ENCODE measurements around the gene PDLIM5. TPM values are rescaled to one million over a fixed set of nuclear protein-coding genes. Genes with fewer than 3 reads are reported as not detected.

PDLIM5 gene
- total RNA-seq, 1 experiment from 2014 or later, result 58.0 TPM

DNA sequence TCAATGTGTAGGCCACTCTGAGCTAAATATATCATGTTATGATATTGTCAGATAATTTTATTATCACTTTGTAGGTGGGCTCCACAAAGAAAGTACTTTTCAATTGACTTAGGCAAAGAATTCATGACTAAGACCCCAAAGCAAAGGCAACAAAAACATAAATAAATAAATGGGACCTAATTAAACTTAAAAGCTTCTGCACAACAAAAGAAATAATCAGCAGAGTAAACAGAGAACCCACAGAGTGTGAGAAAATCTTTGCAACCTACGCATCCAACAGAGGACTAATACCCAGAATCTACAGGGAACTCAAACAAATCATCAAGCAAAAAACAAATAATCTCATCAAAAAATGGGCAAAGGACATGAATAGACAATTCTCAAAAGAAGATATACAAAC is 15.2 kb upstream of the PDLIM5 start:
- H3K4me3 Mint-ChIP-seq, result no peak overlapping the region
- H2BK5ac ChIP-seq (ENCODE audit: insufficient read length, low read length), result no peak overlapping the region
- no peaks in the 10 kb centered on the region for H3K23me2 ChIP-seq (ENCODE audit: insufficient read length, low read depth, low read length, poor library complexity, severe bottlenecking)
- WGBS (ENCODE audit: extremely low coverage, insufficient read length, low lambda C conversion rate), result no CpG with 5 or more reads among the region's 1 CpG
- no peaks in the 10 kb centered on the region for H3K27me3 ChIP-seq (ENCODE audit: insufficient read depth, low read length)
- no peak overlapping the region for H4K5ac ChIP-seq (ENCODE audit: insufficient read length, low read depth, low read length)
- no peak overlapping the region for H4K91ac ChIP-seq (ENCODE audit: insufficient read length, low read depth, low read length)
- H3K23ac ChIP-seq (ENCODE audit: insufficient read length, low read depth, low read length), result no peak overlapping the region
- H3K36me3 Mint-ChIP-seq (ENCODE audit: insufficient read depth in 1 of 3, low read depth in 3 of 3), result no peaks in the 10 kb centered on the region
- H3K9me3 Mint-ChIP-seq, result peaks cover 0 to 3% of the 10 kb centered on the region in 2 experiments; a peak in 1 of 5 replicates
- no peak overlapping the region for H2BK20ac ChIP-seq (ENCODE audit: low read depth, low read length, poor library complexity, severe bottlenecking)
- H3K56ac ChIP-seq (ENCODE audit: insufficient read length, low read depth, low read length), result no peak overlapping the region
- H2BK12ac ChIP-seq (ENCODE audit: insufficient read length, low read depth, low read length), result no peak overlapping the region
- no peaks in the 10 kb centered on the region for H4K20me1 ChIP-seq (ENCODE audit: control insufficient read depth, insufficient read depth, insufficient read length)
- no peak for DNase-seq
- no peak overlapping the region for H3K9ac ChIP-seq (ENCODE audit: extremely low read depth, insufficient read length, low read length)
- H3K79me1 ChIP-seq (ENCODE audit: insufficient read depth, low read depth, low read length, poor library complexity, severe bottlenecking), result no peaks in the 10 kb centered on the region
- no peak overlapping the region for H3T11ph ChIP-seq (ENCODE audit: low read length)
- no peaks in the 10 kb centered on the region for H3K4me1 ChIP-seq (ENCODE audit: insufficient read depth, low read length)
- H3K27ac Mint-ChIP-seq, result no peak overlapping the region
- no peak overlapping the region for H4K8ac ChIP-seq (replicated peaks; ENCODE audit: insufficient read length, low read depth, low read length)
- H3K9me3 ChIP-seq (ENCODE audit: control insufficient read depth, low read depth, low read length), result no peaks in the 10 kb centered on the region
- H3K4me1 Mint-ChIP-seq, result peaks cover 8 to 10% of the 10 kb centered on the region in 2 experiments
- no peak overlapping the region for H3K18ac ChIP-seq (ENCODE audit: insufficient read length, low read depth, low read length)
- H2BK15ac ChIP-seq (ENCODE audit: low read depth, low read length), result no peak overlapping the region
- no peak overlapping the region for H3K4ac ChIP-seq (ENCODE audit: low read depth, low read length)
- H2AFZ ChIP-seq (ENCODE audit: low read length), result no peak overlapping the region
- no peak overlapping the region for H3K14ac ChIP-seq (ENCODE audit: insufficient read depth, low read length)
- TF ChIP-seq, protein P1, sequence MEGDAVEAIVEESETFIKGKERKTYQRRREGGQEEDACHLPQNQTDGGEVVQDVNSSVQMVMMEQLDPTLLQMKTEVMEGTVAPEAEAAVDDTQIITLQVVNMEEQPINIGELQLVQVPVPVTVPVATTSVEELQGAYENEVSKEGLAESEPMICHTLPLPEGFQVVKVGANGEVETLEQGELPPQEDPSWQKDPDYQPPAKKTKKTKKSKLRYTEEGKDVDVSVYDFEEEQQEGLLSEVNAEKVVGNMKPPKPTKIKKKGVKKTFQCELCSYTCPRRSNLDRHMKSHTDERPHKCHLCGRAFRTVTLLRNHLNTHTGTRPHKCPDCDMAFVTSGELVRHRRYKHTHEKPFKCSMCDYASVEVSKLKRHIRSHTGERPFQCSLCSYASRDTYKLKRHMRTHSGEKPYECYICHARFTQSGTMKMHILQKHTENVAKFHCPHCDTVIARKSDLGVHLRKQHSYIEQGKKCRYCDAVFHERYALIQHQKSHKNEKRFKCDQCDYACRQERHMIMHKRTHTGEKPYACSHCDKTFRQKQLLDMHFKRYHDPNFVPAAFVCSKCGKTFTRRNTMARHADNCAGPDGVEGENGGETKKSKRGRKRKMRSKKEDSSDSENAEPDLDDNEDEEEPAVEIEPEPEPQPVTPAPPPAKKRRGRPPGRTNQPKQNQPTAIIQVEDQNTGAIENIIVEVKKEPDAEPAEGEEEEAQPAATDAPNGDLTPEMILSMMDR (conservative IDR thresholded peaks at IDR 0.05), result no peak
- H3K27me3 Mint-ChIP-seq (ENCODE audit: low read depth), result no peaks in the 10 kb centered on the region
- H3K4me2 ChIP-seq (ENCODE audit: insufficient read depth, insufficient read length, low read length), result no peak overlapping the region
- no peaks in the 10 kb centered on the region for H3K79me2 ChIP-seq (ENCODE audit: insufficient read depth, low read length)
- no peak overlapping the region for H2BK120ac ChIP-seq (ENCODE audit: low read depth, low read length, poor library complexity, severe bottlenecking)
- H3K27ac ChIP-seq (ENCODE audit: insufficient read length, low read depth, low read length), result no peak overlapping the region
- no peak overlapping the region for H2AK5ac ChIP-seq (ENCODE audit: insufficient read length, low read length)

All from H9 (cell line).